ENCODE measurements around the gene CPO.
"Not testable (repeated sequence)": the region's sequence is repeated elsewhere in the genome, so short reads cannot be mapped to it uniquely, and the experiment has no call there.

- TF ChIP-seq CTCF, EP300, POLR2A (IDR thresholded peaks at IDR 0.05): not testable (repeated sequence)
Observed at GRCh38 chr2:206953404-206953803, 14.1 kb downstream of the CPO start.

Measured in tibial nerve (tissue), 4 donors.